ENCODE data around the gene CDKL1. TPM values are rescaled to one million over a fixed set of nuclear protein-coding genes. Genes with fewer than 3 reads are reported as not detected.
A peak's percentile ranks its signal among the peaks of the same experiment; 100 is the strongest.

The CDKL1 gene
- total RNA-seq, 1 donor from 2014 or later = 20.7 TPM

DNA sequence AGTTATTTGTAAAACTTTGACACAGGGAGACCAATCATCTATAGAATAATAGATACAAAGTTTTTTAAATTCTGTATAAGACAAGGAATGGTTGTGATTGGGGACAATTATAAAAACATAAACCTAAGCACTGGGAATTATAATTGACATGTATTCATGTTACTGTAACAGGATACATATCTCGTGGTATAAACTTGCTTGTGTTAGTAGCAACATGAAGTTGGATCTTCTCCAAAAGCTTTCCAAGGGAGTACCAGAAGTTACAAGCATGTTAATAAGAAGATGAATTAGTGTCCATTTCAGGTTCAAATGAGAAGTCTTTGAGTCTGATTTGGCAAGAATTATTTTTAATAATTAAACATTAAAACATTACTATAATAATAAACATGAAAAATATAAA, 42.2 kb downstream of the CDKL1 start:
- TF ChIP-seq, protein P1, sequence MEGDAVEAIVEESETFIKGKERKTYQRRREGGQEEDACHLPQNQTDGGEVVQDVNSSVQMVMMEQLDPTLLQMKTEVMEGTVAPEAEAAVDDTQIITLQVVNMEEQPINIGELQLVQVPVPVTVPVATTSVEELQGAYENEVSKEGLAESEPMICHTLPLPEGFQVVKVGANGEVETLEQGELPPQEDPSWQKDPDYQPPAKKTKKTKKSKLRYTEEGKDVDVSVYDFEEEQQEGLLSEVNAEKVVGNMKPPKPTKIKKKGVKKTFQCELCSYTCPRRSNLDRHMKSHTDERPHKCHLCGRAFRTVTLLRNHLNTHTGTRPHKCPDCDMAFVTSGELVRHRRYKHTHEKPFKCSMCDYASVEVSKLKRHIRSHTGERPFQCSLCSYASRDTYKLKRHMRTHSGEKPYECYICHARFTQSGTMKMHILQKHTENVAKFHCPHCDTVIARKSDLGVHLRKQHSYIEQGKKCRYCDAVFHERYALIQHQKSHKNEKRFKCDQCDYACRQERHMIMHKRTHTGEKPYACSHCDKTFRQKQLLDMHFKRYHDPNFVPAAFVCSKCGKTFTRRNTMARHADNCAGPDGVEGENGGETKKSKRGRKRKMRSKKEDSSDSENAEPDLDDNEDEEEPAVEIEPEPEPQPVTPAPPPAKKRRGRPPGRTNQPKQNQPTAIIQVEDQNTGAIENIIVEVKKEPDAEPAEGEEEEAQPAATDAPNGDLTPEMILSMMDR (IDR thresholded peaks at IDR 0.05) = no peak
- Histone ChIP-seq H3K4me3 (no peak overlapping the region), H3K4me1 (no peaks in the 10 kb centered on the region), H3K27ac (no peak overlapping the region), H3K9me3 (no peaks in the 10 kb centered on the region), H3K27me3 (no peaks in the 10 kb centered on the region), H3K36me3 (peaks cover 21% of the 10 kb centered on the region)
- intact Hi-C loops (cut with DNase I) = no loop called here
- DNase-seq = no peak
- no peak for ATAC-seq

DNA sequence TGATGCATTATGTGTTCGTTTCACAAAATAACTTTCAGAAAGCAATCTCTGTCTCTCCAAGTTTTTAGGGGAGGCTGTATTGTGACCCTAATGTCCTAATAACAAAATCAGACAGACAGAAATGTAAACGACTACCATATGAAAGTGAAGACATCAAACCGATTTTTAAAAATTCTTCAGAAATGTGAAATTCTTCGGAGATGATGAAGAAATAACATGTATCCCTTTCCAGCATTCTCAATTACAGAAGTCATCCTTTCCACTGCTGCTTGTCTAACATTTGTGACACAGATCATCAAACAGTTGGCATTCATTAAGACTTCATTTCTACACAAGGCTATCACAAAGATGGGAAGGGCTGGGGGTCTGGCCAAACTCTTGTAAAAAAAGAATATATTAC, 43.6 kb downstream of the CDKL1 start:
- no peaks in the 10 kb centered on the region for H3K4me1 ChIP-seq
- peaks cover 10% of the 10 kb centered on the region for H3K36me3 ChIP-seq
- no peak overlapping the region for H3K4me3 ChIP-seq
- H3K27ac ChIP-seq = no peak overlapping the region
- no peak for DNase-seq
- no peak for ATAC-seq
- TF ChIP-seq, protein P1 (IDR thresholded peaks at IDR 0.05) = no peak
- intact Hi-C loops (cut with DNase I) = no loop called here
- H3K27me3 ChIP-seq = no peaks in the 10 kb centered on the region
- no peaks in the 10 kb centered on the region for H3K9me3 ChIP-seq

DNA sequence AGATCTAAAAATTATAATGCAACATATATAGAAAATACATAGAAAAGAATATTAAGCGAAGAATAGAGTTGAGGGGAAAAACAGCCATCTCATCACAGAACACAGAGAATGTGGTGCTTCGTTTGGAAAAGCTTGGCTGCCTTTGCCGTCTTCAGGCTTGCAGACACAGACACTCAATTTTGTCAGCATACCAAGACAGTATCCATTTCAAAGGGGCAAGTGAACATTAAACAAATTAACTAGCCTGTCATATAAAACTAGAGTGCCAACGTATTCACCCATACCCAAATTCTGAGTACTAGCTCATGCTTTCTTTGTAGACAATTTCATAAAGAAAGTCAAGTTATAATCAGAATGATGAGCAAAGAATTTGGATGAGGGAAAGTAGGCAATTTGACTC, 44.1 kb downstream of the CDKL1 start:
- Histone ChIP-seq H3K4me1 (no peaks in the 10 kb centered on the region), H3K36me3 (peaks cover 7% of the 10 kb centered on the region), H3K27me3 (no peaks in the 10 kb centered on the region), H3K9me3 (no peaks in the 10 kb centered on the region), H3K27ac (no peak overlapping the region), H3K4me3 (no peak overlapping the region)
- DNase-seq = no peak
- intact Hi-C loops (cut with DNase I) = no loop called here
- TF ChIP-seq, protein P1 (IDR thresholded peaks at IDR 0.05) = no peak
- no peak for ATAC-seq

DNA sequence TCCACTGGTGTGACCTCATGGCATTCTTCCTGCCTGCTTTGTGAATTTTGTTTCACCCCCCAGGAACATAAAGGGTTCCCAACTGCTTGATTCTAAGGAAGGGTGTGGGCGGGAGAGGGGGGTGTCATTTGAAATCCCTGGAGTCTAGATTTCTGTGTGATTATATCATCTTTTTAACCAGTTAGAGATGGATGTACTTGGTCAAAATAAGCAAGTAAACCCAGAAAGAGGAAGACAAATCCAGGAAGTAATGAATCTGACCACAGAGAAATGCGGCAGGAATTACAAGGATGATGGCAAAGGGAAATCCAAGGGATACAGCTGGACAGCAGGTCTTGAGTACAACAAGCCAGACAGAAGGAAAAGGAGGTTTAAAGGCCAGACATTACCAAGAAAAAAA, 45.7 kb downstream of the CDKL1 start:
- Histone ChIP-seq H3K27me3 (no peaks in the 10 kb centered on the region), H3K4me1 (no peaks in the 10 kb centered on the region), H3K9me3 (no peaks in the 10 kb centered on the region), H3K36me3 (peaks cover 3% of the 10 kb centered on the region), H3K27ac (no peak overlapping the region), H3K4me3 (no peak overlapping the region)
- TF ChIP-seq, protein P1 (IDR thresholded peaks at IDR 0.05) = no peak
- ATAC-seq (no peak), DNase-seq (no peak)
- intact Hi-C loops (cut with DNase I) = no loop called here

DNA sequence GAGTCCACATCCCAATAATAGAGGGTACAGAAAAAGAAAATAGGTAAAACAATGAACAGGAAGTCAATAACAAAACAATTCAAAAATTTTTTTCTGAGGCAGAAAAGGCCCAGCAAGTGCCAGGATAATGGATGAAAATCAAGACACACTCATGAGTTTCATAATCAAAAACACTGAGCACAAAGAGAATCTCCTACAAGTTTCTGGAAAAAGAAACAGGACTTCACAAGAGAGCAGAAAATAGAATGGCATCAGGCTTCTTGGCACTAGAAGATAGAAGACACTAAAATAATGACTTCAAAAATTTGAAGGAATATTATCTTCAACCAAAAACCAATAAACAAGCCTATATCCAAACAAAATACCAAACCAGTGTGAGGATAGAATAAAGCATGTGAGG, 47.7 kb downstream of the CDKL1 start:
- TF ChIP-seq, protein P1 (IDR thresholded peaks at IDR 0.05) = no peak
- Histone ChIP-seq H3K4me1 (peaks cover 2% of the 10 kb centered on the region), H3K36me3 (peaks cover 3% of the 10 kb centered on the region), H3K27ac (no peak overlapping the region), H3K9me3 (no peaks in the 10 kb centered on the region), H3K27me3 (no peaks in the 10 kb centered on the region), H3K4me3 (no peak overlapping the region)
- ATAC-seq = no peak
- no peak for DNase-seq
- intact Hi-C loops (cut with DNase I) = no loop called here

DNA sequence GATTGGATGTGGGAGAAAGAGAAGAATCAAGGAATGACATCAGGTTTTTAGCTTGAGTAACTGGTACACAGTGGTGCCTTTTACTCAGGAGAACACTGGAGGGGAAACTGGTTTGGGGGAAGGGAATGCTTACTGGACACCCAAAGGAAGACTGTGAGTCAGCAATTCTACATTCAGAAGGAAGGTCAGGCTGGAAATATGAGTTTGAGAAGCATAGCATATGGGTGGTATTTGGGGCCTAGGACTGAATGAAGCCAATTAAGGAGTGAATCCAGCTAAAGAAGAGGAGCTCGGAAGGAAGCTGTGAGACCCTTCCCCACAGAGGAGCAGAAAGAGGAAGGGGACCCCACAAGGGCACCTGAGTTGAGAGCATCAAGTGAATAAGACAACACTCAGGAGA, 49.2 kb downstream of the CDKL1 start:
- no peak for DNase-seq
- intact Hi-C loops (cut with DNase I) = no loop called here
- H3K4me3 ChIP-seq = no peak overlapping the region
- H3K27ac ChIP-seq = no peak overlapping the region
- TF ChIP-seq, protein P1 (IDR thresholded peaks at IDR 0.05) = no peak
- ATAC-seq = peak; percentile 54
- peaks cover 10% of the 10 kb centered on the region for H3K4me1 ChIP-seq
- no peaks in the 10 kb centered on the region for H3K9me3 ChIP-seq
- no peaks in the 10 kb centered on the region for H3K27me3 ChIP-seq
- peaks cover 3% of the 10 kb centered on the region for H3K36me3 ChIP-seq
